Astrocyte (in vitro differentiated cells and primary cell): Measurements from ENCODE around the gene INSC. TPM values are rescaled to one million over a fixed set of nuclear protein-coding genes. Genes with fewer than 3 reads are reported as not detected.

Experiments
- DNase-seq: peaks from one replicate; pipeline ENCODE4 v3.0.0-alpha.2; 2010; ENCODE audit warnings: low read depth
- FAIRE-seq: peaks from 2 replicates; lab custom pipeline; 2011; peaks lifted over from hg19 to GRCh38; lab: Jason Lieb, UNC
- H2AFZ ChIP-seq: 2 replicates; pipeline ENCODE4 v1.6.0; 2012; ENCODE audit warnings: low read depth, low read length, inconsistent platforms
- H3K27ac ChIP-seq: 2 replicates; pipeline ENCODE4 v1.5.1; 2011; ENCODE audit warnings: low read depth, low read length, inconsistent platforms
- H3K27me3 ChIP-seq: 2 replicates; pipeline ENCODE4 v1.6.0; 2011; ENCODE audit warnings: low read length, inconsistent platforms; ENCODE audit not compliant: insufficient read depth
- H3K36me3 ChIP-seq: 2 replicates; pipeline ENCODE4 v1.5.1; 2011; ENCODE audit warnings: low read length, inconsistent platforms; ENCODE audit not compliant: insufficient read depth
- H3K4me1 ChIP-seq: 2 replicates; pipeline ENCODE4 v1.5.1; 2011; ENCODE audit warnings: low read length, inconsistent platforms; ENCODE audit not compliant: insufficient read depth
- H3K4me2 ChIP-seq: 2 replicates; pipeline ENCODE4 v1.6.0; 2012; ENCODE audit warnings: low read length, inconsistent platforms
- H3K4me3 ChIP-seq: 2 replicates; pipeline ENCODE4 v1.5.1; 2011; ENCODE audit warnings: low read depth, mild to moderate bottlenecking, low read length, inconsistent platforms; ENCODE audit not compliant: insufficient read depth
- H3K79me2 ChIP-seq: 2 replicates; pipeline ENCODE4 v1.6.0; 2012; ENCODE audit warnings: mild to moderate bottlenecking, low read length, inconsistent platforms; ENCODE audit not compliant: insufficient read depth
- H3K9ac ChIP-seq: 2 replicates; pipeline ENCODE4 v1.6.0; 2012; ENCODE audit warnings: mild to moderate bottlenecking, low read length, inconsistent platforms
- H3K9me3 ChIP-seq: 2 replicates; pipeline ENCODE4 v1.5.1; 2012; ENCODE audit warnings: low read depth, mild to moderate bottlenecking, low read length, inconsistent platforms; ENCODE audit not compliant: insufficient read depth
- H4K20me1 ChIP-seq: 2 replicates; pipeline ENCODE4 v1.6.0; 2012; ENCODE audit warnings: low read length, inconsistent platforms; ENCODE audit not compliant: insufficient read depth
- H3K27ac Mint-ChIP-seq: one replicate; pipeline ENCODE4 v1.8.0; 2021; ENCODE audit warnings: mild to moderate bottlenecking, mixed read lengths; ENCODE audit not compliant: unreplicated experiment
- H3K27me3 Mint-ChIP-seq: one replicate; pipeline ENCODE4 v1.8.0; 2021; ENCODE audit warnings: low read depth, mixed read lengths; ENCODE audit not compliant: unreplicated experiment
- H3K36me3 Mint-ChIP-seq: one replicate; pipeline ENCODE4 v1.8.0; 2021; ENCODE audit warnings: low read depth, mixed read lengths; ENCODE audit not compliant: unreplicated experiment
- H3K4me1 Mint-ChIP-seq: one replicate; pipeline ENCODE4 v1.8.0; 2021; ENCODE audit warnings: low read depth, mixed read lengths; ENCODE audit not compliant: unreplicated experiment
- H3K4me3 Mint-ChIP-seq: one replicate; pipeline ENCODE4 v1.8.0; 2021; ENCODE audit warnings: mild to moderate bottlenecking, moderate library complexity, mixed read lengths; ENCODE audit not compliant: unreplicated experiment
- H3K9me3 Mint-ChIP-seq: one replicate; pipeline ENCODE4 v1.8.0; 2021; ENCODE audit warnings: mild to moderate bottlenecking, mixed read lengths; ENCODE audit not compliant: unreplicated experiment
- CTCF ChIP-seq: IDR thresholded peaks from 2 replicates; pipeline ENCODE4 v1.5.1; 2011; ENCODE audit warnings: low read depth, mild to moderate bottlenecking, inconsistent platforms, low read length, moderate library complexity; ENCODE audit not compliant: insufficient read depth
- EZH2 ChIP-seq: IDR thresholded peaks from 2 replicates; pipeline ENCODE4 v1.6.1; 2012; ENCODE audit warnings: mild to moderate bottlenecking, low read length, inconsistent platforms; ENCODE audit not compliant: insufficient read depth
- total RNA-seq: library from RNA; stranded (reverse); gene quantifications from 2 replicates; pipeline ENCODE4 v1.2.1, GENCODE V29; 2021

Gene INSC
- total RNA-seq, 1 donor from 2014 or later, result not detected

- Histone ChIP-seq H3K79me2 (no peaks in the 10 kb centered on the region), H4K20me1 (no peaks in the 10 kb centered on the region), H2AFZ (no peak overlapping the region), H3K4me3 (no peak overlapping the region), H3K27ac (no peak overlapping the region), H3K9ac (no peak overlapping the region), H3K36me3 (no peaks in the 10 kb centered on the region), H3K27me3 (no peaks in the 10 kb centered on the region), H3K9me3 (no peaks in the 10 kb centered on the region), H3K4me1 (peaks cover 24% of the 10 kb centered on the region), H3K4me2 (peak overlapping the region; percentile 83)
- H3K9me3 Mint-ChIP-seq, result peaks cover under 1% of the 10 kb centered on the region
- H3K36me3 Mint-ChIP-seq, result peaks cover 2% of the 10 kb centered on the region
- H3K4me3 Mint-ChIP-seq, result no peak overlapping the region
- no peak overlapping the region for H3K27ac Mint-ChIP-seq
- TF ChIP-seq EZH2, result no peak
- TF ChIP-seq CTCF, result no peak
- peak; percentile 11 for DNase-seq
- H3K4me1 Mint-ChIP-seq, result peaks cover 14% of the 10 kb centered on the region
- H3K27me3 Mint-ChIP-seq, result peaks cover 8% of the 10 kb centered on the region
- FAIRE-seq, result peak; percentile 39
Observed at GRCh38 chr11:15107730-15108515, 6.8 kb upstream of the INSC start.

- H3K79me2 ChIP-seq, result no peaks in the 10 kb centered on the region
Observed at GRCh38 chr11:15108592-15109130, 6.1 kb upstream of the INSC start.

More at GRCh38 chr11:15108592-15109130, 6.1 kb upstream of the INSC start:
- Histone ChIP-seq H3K27ac (no peak overlapping the region), H3K4me3 (no peak overlapping the region), H3K27me3 (peaks cover 4% of the 10 kb centered on the region), H3K9ac (no peak overlapping the region), H3K4me1 (peaks cover 24% of the 10 kb centered on the region), H3K36me3 (no peaks in the 10 kb centered on the region), H3K4me2 (no peak overlapping the region), H4K20me1 (no peaks in the 10 kb centered on the region), H2AFZ (no peak overlapping the region), H3K9me3 (no peaks in the 10 kb centered on the region)
- Mint-ChIP-seq H3K4me1 (peaks cover 14% of the 10 kb centered on the region), H3K9me3 (no peaks in the 10 kb centered on the region), H3K4me3 (no peak overlapping the region), H3K27me3 (peaks cover 15% of the 10 kb centered on the region), H3K36me3 (peaks cover under 1% of the 10 kb centered on the region), H3K27ac (no peak overlapping the region)
- DNase-seq (no peak), FAIRE-seq (no peak)
- TF ChIP-seq CTCF (no peak), EZH2 (no peak)
